TTC549 (cell line): ENCODE measurements around the gene MAP2K6.

Experiments
- FAIRE-seq: peaks from 2 replicates; lab custom pipeline; 2012; peaks lifted over from hg19 to GRCh38; lab: Jason Lieb, UNC

MAP2K6 gene

DNA sequence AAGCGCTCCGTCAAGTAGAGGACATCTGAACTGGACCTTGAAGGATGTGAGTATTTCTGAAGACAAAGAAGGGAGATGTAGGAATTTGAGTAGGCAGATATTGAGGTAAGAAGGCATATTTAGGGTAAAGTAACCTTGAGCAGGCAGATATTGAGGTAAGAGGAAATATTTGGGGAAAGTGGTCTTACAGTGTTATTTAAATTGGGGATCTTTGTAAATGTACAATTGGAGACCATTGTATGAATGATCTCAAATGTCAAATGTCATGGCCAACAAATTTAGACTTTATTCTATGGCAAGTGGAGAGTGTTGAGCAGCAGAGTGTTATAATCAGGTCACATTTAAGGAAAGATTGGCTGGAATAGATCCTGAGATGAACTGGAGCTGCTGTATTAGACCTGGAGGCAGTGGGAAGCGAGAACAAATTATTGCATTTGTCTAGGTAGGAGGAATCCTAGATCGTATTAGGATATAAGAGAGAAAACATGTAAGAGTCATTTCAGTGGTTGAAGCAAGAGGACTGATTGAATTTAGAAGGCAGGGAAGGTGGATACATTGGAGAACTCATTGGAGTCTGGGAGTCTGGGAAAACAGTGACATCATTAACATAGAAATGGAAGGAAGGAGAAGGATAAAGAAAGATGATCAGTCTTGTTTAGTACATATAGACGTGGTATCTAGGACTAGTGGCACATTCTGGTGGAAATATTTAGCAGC lies 165.6 kb downstream of the MAP2K6 start:
- no peak for FAIRE-seq

- no peak for FAIRE-seq
Measured at GRCh38 chr17:69581061-69581961, 166.8 kb downstream of the MAP2K6 start.

DNA sequence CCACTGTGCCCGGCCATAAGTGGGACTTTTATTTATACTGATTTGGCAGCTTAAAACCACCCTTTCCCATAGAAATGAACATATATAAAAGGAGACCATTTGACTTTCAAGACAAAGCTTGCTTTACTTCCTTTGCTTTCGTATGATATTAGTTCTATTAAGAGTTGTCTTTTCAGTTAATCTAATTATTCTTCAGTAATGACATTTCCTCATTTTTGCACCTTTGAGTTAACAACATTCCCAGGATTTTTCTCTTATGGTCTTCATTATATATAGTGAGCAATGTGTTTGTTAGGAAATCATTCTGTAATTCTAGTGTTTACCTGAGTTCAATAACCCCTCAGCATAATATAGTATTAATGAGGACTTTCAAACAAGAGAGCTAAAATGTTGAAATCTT lies 173.8 kb downstream of the MAP2K6 start:
- FAIRE-seq, result no peak

GRCh38 chr17:69588827-69589239 lies 174.3 kb downstream of the MAP2K6 start:
- FAIRE-seq, result no peak

GRCh38 chr17:69590671-69591070 lies 176.2 kb downstream of the MAP2K6 start:
- no peak for FAIRE-seq

DNA sequence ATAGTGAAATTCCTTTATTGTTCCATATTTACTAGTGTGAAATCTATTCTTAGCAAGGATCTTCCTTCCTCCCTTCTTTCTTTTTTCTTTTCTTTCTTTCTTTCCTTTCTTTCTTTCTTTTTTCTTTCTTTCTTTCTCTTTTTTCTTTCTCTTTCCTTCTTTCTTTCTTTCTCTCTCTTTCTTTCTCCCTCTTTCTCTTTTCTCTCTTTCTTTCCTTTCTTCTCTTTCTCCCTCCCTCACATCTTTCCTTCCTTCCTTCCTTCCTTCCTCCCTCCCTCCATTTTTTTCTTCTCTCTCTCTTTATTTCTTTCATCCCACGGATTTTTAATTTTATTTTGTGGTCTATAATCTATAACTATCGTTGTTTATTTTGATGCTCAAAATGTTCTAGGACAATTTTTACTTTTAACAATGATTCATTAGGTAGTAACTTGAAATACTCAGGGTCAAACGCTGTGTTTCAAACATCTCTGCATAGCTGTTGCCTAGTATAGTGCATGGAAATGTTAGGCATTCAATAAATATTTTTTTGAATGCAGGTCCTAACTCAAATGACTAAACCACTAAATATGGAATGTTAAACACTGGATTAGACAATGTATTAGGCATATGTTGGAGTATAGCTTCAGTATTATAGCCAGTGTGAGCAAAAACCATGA lies 178.3 kb downstream of the MAP2K6 start:
- FAIRE-seq, result no peak

DNA sequence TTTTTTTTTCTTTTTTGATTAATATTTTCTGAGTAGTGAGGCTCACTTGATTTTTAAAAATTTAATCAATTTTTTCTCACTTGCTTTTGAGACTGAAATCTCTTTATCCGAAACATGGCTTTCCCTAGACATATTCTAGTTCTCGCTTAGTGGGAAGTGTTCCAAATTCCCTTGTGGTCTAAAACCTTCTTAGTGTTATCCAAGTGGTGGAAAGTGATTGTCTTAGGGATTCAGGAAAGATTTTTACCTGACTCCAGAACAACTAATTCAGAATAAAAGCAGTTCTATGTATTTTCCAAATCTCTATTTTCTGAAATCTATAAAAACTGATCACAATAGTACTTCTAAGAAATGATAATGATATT lies 178.8 kb downstream of the MAP2K6 start:
- FAIRE-seq, result no peak

DNA sequence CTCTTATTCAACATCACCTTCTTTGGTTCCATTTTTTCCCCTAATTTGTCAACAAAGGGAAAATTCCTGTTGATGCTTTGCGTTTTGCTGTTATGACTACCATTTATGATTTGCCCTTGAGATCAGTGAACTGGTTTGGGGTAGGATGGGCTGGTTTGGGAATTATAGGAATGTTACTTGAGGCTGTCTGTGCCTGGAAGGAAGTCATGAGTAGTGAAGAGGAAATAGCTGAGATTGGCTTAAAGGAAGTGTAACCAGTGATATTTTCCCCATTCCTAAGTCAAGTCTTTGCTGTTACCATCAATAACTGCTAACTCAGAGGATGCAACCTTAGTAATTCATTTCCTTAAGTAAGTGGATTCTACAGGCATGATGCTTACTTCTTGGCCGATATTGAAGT lies 179.2 kb downstream of the MAP2K6 start:
- no peak for FAIRE-seq

GRCh38 chr17:69594641-69595040 lies 180.1 kb downstream of the MAP2K6 start:
- no peak for FAIRE-seq

GRCh38 chr17:69596141-69596540 lies 181.6 kb downstream of the MAP2K6 start:
- no peak for FAIRE-seq

DNA sequence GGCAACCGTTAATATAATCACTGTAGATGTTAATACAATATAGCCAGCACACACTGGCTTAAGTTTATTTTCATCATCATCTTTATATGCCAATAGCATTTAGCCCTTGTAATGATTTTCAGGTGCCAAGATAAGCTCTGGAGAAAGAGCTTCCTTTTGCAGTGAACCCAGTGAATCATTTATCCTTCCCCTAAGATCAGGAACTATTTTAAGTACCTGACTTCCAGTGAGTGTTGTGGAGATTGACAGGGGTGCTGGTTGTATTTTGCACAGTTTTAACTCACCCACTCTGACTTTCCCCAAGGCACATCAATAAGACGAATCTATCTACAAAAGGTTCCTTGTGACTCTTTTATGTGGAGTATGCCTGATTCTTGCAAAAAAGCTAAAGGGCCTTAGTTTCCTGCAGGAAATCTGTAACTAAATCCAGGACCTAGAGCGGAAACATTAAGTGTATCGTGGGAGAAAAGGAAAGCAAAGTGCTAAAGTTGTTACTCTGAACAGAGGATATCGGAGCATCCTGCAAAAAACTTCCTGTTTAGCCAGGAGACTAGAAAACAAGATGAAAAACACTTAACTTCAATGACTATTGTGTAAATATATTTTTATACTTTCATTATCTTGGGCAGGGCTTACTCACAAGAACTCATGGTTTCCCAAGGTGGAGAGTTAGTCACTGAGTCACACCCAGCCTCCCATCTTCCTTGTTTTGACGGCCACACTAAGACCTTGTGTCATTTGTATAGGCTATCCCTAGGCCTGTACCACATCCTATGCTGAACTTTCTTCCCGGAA lies 183.6 kb downstream of the MAP2K6 start:
- FAIRE-seq, result no peak

GRCh38 chr17:69602972-69603371 lies 188.5 kb downstream of the MAP2K6 start:
- FAIRE-seq, result no peak
